A549 (cell line): Measurements from ENCODE around the gene PRR11. TPM values are rescaled to one million over a fixed set of nuclear protein-coding genes. Genes with fewer than 3 reads are reported as not detected.

Experiments used
- ATAC-seq, 2 experiments: fragments of 200-7000 bp in 1 of 2; fragments of >200 bp in 1 of 2; cut with Nextera tagmentation in 1 of 2; cut with Tn5 transposase in 1 of 2; 3 replicates each; pipeline versions ENCODE4 v1.8.0 to v1.9.1; 2018 to 2020; ENCODE audit warnings: mild to moderate bottlenecking in 1 of 2, moderate library complexity in 1 of 2
- CTCF ChIA-PET: fragments of 300-600 bp; sonication (Branson Sonifier 250); formaldehyde crosslinking; extraction: SDS; loops from one replicate; lab custom pipeline; 2021; ENCODE audit warnings: antibody characterized with exemption, inconsistent platforms; lab: Yijun Ruan, JAX
- POLR2A ChIA-PET: fragments of 350-600 bp; formaldehyde crosslinking; extraction: SDS; loops from one replicate; lab custom pipeline; 2021; ENCODE audit warnings: antibody characterized with exemption, inconsistent platforms; lab: Yijun Ruan, JAX
- DNase-seq, 2 experiments: peaks; one replicate each; pipeline versions ENCODE4 v3.0.0 to v3.0.0-alpha.2; 2011 to 2016; ENCODE audit warnings: low read depth in 1 of 2, low spot score in 1 of 2
- FAIRE-seq: peaks from 2 replicates; lab custom pipeline; 2011; peaks lifted over from hg19 to GRCh38; lab: Jason Lieb, UNC
- H3K27ac ChIP-seq, 2 experiments: fragments of >200 bp; sonication (Bioruptor Twin); formaldehyde crosslinking; 3 replicates each; pipeline ENCODE4 v1.5.1; 2016 to 2017
- H3K4me1 ChIP-seq: fragments of >200 bp; sonication (Bioruptor Twin); formaldehyde crosslinking; 3 replicates; pipeline ENCODE4 v1.6.1; 2016
- H3K4me2 ChIP-seq: fragments of >200 bp; sonication (Bioruptor Twin); formaldehyde crosslinking; 3 replicates; pipeline ENCODE4 v1.6.1; 2016
- H3K4me3 ChIP-seq: fragments of >200 bp; sonication (Bioruptor Twin); formaldehyde crosslinking; 3 replicates; pipeline ENCODE4 v1.5.1; 2016
- H3K9me3 ChIP-seq: fragments of >200 bp; sonication (Bioruptor Twin); formaldehyde crosslinking; 3 replicates; pipeline ENCODE4 v1.6.1; 2016
- ATOH8 ChIP-seq: fragments of 250-450 bp; sonication (Bioruptor Pico); IDR thresholded peaks from 2 replicates; pipeline ENCODE4 v1.5.0; 2020; ENCODE audit warnings: low read depth, mild to moderate bottlenecking, moderate library complexity
- BHLHE40 ChIP-seq: IDR thresholded peaks from 2 replicates; pipeline ENCODE4 v1.6.1; 2012; ENCODE audit warnings: low read depth, low read length, inconsistent platforms
- CBX8 ChIP-seq: fragments of 200-600 bp; sonication (generic); IDR thresholded peaks from 2 replicates; pipeline ENCODE4 v1.6.1; 2016
- FOSB ChIP-seq: fragments of 250-450 bp; sonication (Bioruptor Pico); IDR thresholded peaks from 2 replicates; pipeline ENCODE4 v1.5.0; 2020; ENCODE audit warnings: mild to moderate bottlenecking, moderate library complexity
- FOSL2 ChIP-seq, 2 experiments: fragments of 450-650 bp in 1 of 2; fragments of >200 bp in 1 of 2; sonication (Bioruptor Twin) in 1 of 2; formaldehyde crosslinking; IDR thresholded peaks; 2 replicates each; pipeline versions ENCODE4 v1.5.0 to v1.6.1; 2016 to 2020; ENCODE audit warnings: mild to moderate bottlenecking in 1 of 2, moderate library complexity in 1 of 2
- HEYL ChIP-seq: fragments of 250-450 bp; sonication (Bioruptor Pico); IDR thresholded peaks from 2 replicates; pipeline ENCODE4 v1.8.0; 2021; ENCODE audit warnings: mild to moderate bottlenecking, moderate library complexity
- HOXB5 ChIP-seq: fragments of 250-450 bp; sonication (Bioruptor Pico); IDR thresholded peaks from 2 replicates; pipeline ENCODE4 v1.5.0; 2020; ENCODE audit warnings: mild to moderate bottlenecking, moderate library complexity
- JUN ChIP-seq, 2 experiments: fragments of >200 bp; sonication (Bioruptor Twin); formaldehyde crosslinking; IDR thresholded peaks; 2 replicates in 1 of 2; 3 replicates in 1 of 2; pipeline ENCODE4 v1.6.1; 2016 to 2017
- JUNB ChIP-seq: fragments of >200 bp; sonication (Bioruptor Twin); formaldehyde crosslinking; IDR thresholded peaks from 2 replicates; pipeline ENCODE4 v1.6.1; 2016
- KDM1A ChIP-seq: fragments of 200-600 bp; sonication (generic); IDR thresholded peaks from 2 replicates; pipeline ENCODE4 v1.6.1; 2016; ENCODE audit warnings: low read depth, mild to moderate bottlenecking
- MAFK ChIP-seq: fragments of 450-650 bp; IDR thresholded peaks from 2 replicates; pipeline ENCODE4 v1.6.1; 2014; ENCODE audit not compliant: partially characterized antibody
- NPAS2 ChIP-seq: fragments of 250-450 bp; sonication (Bioruptor Pico); IDR thresholded peaks from 2 replicates; pipeline ENCODE4 v1.8.0; 2022; ENCODE audit warnings: mild to moderate bottlenecking, moderate library complexity, borderline replicate concordance
- RCOR1 ChIP-seq: fragments of 150-350 bp; IDR thresholded peaks from 2 replicates; pipeline ENCODE4 v1.6.1; 2014; ENCODE audit warnings: antibody characterized with exemption, low read length, low read depth
- USF2 ChIP-seq: fragments of 450-650 bp; IDR thresholded peaks from 2 replicates; pipeline ENCODE4 v1.6.1; 2014; ENCODE audit warnings: antibody characterized with exemption
- ZSCAN20 ChIP-seq: fragments of 250-450 bp; sonication (Bioruptor Pico); IDR thresholded peaks from 2 replicates; pipeline ENCODE4 v1.8.0; 2022; ENCODE audit warnings: mild to moderate bottlenecking, moderate library complexity
- WGBS: methylation state at CpG from one replicate; pipeline ENCODE4 v1.1.6; 2017; ENCODE audit errors: missing lambda C conversion rate; 5-methylcytosine and 5-hydroxymethylcytosine counted together
- polyA plus RNA-seq, 4 experiments: library from polyadenylated mRNA; depleted of rRNA in 3 of 4; stranded (reverse); fragments of >200 nt; fragmentation: RNase III in 1 of 4; extraction: RNeasy Plus Mini Kit Qiagen cat#74134 plus additional on column Dnase treatment in 1 of 4; gene quantifications; 2 replicates in 3 of 4; 3 replicates in 1 of 4; pipeline ENCODE4 v1.2.3, GENCODE V29; 2011 to 2017
- TF ChIP-seq, protein P1 (sequence below): fragments of 200-600 bp; sonication (generic); IDR thresholded peaks from 2 replicates; pipeline ENCODE4 v1.6.1; 2016; ENCODE audit warnings: antibody characterized with exemption, mild to moderate bottlenecking, moderate library complexity
- TF ChIP-seq, protein P2 (sequence below): fragments of 250-450 bp; sonication (Bioruptor Pico); IDR thresholded peaks from 2 replicates; pipeline ENCODE4 v1.5.0; 2021; ENCODE audit warnings: mild to moderate bottlenecking, moderate library complexity, borderline replicate concordance
- TF ChIP-seq, protein P3 (sequence below): fragments of 150-350 bp; IDR thresholded peaks from 2 replicates; pipeline ENCODE4 v1.6.1; 2014; ENCODE audit warnings: low read depth, mild to moderate bottlenecking, low read length
- TF ChIP-seq, protein P4 (sequence below): fragments of >200 bp; sonication (Bioruptor Twin); formaldehyde crosslinking; IDR thresholded peaks from 2 replicates; pipeline ENCODE4 v1.6.1; 2016
- TF ChIP-seq, protein P5 (sequence below): IDR thresholded peaks from 2 replicates; pipeline ENCODE4 v1.6.1; 2012

Gene PRR11
- polyA plus RNA-seq, 2 of the 4 experiments (the other 2 are of a cell fraction): 66.4 to 66.9 TPM

DNA sequence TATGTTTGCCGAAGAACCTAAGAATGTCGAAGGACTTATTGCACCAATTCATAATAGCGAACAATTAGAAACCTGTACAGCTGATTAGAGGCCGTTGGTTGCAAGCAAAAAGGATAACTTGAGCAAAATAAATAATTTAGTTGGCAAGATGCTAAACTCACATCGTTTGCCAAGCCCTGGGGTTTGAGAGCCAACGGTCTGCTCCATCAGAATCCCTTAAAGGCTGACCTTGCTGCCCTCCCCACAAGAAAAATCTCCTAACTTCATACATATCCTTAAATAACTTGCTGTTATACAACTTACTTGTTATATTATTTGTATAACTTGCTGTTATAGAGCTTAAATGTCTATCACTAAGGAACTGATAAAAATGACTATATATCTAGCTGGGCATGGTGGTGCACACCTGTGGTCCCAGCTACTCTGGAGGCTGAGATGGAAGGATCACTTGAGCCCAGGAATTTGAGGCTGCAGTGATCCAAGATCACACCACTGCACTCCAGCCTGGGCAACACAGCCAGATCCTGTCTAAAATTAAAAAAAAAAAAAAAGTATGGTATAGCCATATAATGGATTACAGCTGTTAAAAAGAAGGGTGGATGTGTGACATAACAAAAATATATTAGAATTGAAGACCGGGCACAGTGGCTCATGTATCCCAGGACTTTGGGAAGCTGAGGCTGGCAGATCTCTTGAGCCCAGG, 47.0 kb upstream of the PRR11 start:
- Histone ChIP-seq H3K27ac (no peak overlapping the region), H3K4me2 (peak overlapping the region; percentile 83; the same call in 1 of the 3 replicates), H3K9me3 (no peaks in the 10 kb centered on the region), H3K4me3 (no peak overlapping the region), H3K4me1 (peaks cover 19% of the 10 kb centered on the region; the same call in 2 of the 3 replicates)
- no peak for FAIRE-seq
- no peak for DNase-seq
- CTCF ChIA-PET: interaction anchor here (1.0 to 2.9 kb wide), 3 partner anchors 9 to 27 kb away, joined by 4 to 15 read pairs (median 4); no protein-coding TSS in a partner anchor
- ATAC-seq: no peak
- WGBS: 95% methylated on average over 7 of the region's 7 CpGs
- TF ChIP-seq FOSB (CRISPR knock-in tag): 0 out of 2 replicates have a peak, but pooled peaks have one; percentile 13
- TF ChIP-seq, protein P1, sequence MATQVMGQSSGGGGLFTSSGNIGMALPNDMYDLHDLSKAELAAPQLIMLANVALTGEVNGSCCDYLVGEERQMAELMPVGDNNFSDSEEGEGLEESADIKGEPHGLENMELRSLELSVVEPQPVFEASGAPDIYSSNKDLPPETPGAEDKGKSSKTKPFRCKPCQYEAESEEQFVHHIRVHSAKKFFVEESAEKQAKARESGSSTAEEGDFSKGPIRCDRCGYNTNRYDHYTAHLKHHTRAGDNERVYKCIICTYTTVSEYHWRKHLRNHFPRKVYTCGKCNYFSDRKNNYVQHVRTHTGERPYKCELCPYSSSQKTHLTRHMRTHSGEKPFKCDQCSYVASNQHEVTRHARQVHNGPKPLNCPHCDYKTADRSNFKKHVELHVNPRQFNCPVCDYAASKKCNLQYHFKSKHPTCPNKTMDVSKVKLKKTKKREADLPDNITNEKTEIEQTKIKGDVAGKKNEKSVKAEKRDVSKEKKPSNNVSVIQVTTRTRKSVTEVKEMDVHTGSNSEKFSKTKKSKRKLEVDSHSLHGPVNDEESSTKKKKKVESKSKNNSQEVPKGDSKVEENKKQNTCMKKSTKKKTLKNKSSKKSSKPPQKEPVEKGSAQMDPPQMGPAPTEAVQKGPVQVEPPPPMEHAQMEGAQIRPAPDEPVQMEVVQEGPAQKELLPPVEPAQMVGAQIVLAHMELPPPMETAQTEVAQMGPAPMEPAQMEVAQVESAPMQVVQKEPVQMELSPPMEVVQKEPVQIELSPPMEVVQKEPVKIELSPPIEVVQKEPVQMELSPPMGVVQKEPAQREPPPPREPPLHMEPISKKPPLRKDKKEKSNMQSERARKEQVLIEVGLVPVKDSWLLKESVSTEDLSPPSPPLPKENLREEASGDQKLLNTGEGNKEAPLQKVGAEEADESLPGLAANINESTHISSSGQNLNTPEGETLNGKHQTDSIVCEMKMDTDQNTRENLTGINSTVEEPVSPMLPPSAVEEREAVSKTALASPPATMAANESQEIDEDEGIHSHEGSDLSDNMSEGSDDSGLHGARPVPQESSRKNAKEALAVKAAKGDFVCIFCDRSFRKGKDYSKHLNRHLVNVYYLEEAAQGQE: no peak
- no peak for TF ChIP-seq USF2
- TF ChIP-seq, protein P2, sequence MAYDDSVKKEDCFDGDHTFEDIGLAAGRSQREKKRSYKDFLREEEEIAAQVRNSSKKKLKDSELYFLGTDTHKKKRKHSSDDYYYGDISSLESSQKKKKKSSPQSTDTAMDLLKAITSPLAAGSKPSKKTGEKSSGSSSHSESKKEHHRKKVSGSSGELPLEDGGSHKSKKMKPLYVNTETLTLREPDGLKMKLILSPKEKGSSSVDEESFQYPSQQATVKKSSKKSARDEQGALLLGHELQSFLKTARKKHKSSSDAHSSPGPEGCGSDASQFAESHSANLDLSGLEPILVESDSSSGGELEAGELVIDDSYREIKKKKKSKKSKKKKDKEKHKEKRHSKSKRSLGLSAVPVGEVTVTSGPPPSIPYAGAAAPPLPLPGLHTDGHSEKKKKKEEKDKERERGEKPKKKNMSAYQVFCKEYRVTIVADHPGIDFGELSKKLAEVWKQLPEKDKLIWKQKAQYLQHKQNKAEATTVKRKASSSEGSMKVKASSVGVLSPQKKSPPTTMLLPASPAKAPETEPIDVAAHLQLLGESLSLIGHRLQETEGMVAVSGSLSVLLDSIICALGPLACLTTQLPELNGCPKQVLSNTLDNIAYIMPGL (CRISPR knock-in tag): peak; percentile 50; the same call in 1 of the 2 replicates
- no peak for TF ChIP-seq ZSCAN20 (CRISPR knock-in tag)
- no peak for TF ChIP-seq HOXB5 (CRISPR knock-in tag)
- POLR2A ChIA-PET: no interaction called here

DNA sequence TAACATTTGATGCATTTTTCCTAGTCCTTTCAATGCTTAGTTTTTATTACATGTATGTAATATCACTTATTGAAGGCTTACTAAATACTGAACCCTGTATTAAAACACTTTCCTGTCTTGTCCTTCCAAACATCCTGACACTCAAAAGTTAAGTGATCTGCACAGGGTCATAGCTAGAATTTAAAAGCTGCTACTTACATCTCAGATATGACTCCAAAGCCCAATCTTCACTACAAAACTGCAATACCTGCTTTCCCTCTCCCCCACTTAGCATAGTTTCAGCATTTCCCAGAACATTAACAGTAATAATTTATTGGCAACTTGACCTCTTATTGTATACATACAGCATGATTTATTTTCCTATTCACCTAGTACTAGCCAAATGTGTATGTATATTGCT, 44.6 kb upstream of the PRR11 start:
- ChIA-PET POLR2A (no interaction called here), CTCF (interaction anchor here (1.0 to 3.1 kb wide), 3 partner anchors 12 to 55 kb away, joined by 3 to 13 read pairs (median 6); no protein-coding TSS in a partner anchor)
- ATAC-seq: no peak
- no peak for TF ChIP-seq FOSL2 (IDR thresholded peaks at IDR 0.05)
- TF ChIP-seq FOSL2 (CRISPR knock-in tag; IDR thresholded peaks at IDR 0.05): no peak
- no peak for TF ChIP-seq KDM1A
- no peak for TF ChIP-seq RCOR1
- no peak for TF ChIP-seq HEYL (CRISPR knock-in tag)
- no peak for TF ChIP-seq NPAS2
- TF ChIP-seq USF2: no peak
- TF ChIP-seq, protein P3, sequence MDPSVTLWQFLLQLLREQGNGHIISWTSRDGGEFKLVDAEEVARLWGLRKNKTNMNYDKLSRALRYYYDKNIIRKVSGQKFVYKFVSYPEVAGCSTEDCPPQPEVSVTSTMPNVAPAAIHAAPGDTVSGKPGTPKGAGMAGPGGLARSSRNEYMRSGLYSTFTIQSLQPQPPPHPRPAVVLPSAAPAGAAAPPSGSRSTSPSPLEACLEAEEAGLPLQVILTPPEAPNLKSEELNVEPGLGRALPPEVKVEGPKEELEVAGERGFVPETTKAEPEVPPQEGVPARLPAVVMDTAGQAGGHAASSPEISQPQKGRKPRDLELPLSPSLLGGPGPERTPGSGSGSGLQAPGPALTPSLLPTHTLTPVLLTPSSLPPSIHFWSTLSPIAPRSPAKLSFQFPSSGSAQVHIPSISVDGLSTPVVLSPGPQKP: no peak
- TF ChIP-seq JUN (IDR thresholded peaks at IDR 0.05): no peak
- TF ChIP-seq CBX8: no peak
- TF ChIP-seq, protein P4, sequence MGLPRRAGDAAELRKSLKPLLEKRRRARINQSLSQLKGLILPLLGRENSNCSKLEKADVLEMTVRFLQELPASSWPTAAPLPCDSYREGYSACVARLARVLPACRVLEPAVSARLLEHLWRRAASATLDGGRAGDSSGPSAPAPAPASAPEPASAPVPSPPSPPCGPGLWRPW: no peak
- no peak for TF ChIP-seq ATOH8
- no peak for TF ChIP-seq JUNB
- TF ChIP-seq, protein P5, sequence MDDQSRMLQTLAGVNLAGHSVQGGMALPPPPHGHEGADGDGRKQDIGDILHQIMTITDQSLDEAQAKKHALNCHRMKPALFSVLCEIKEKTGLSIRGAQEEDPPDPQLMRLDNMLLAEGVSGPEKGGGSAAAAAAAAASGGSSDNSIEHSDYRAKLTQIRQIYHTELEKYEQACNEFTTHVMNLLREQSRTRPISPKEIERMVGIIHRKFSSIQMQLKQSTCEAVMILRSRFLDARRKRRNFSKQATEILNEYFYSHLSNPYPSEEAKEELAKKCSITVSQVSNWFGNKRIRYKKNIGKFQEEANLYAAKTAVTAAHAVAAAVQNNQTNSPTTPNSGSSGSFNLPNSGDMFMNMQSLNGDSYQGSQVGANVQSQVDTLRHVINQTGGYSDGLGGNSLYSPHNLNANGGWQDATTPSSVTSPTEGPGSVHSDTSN: no peak
- TF ChIP-seq, protein P2 (CRISPR knock-in tag): no peak
- TF ChIP-seq MAFK: no peak
- no peak for TF ChIP-seq BHLHE40

More for the DNA sequence above, 44.6 kb upstream of the PRR11 start:
- Histone ChIP-seq H3K4me3 (no peak overlapping the region), H3K4me1 (peaks cover 4% of the 10 kb centered on the region; the same call in 2 of the 3 replicates), H3K27ac (no peak overlapping the region), H3K9me3 (no peaks in the 10 kb centered on the region), H3K4me2 (no peak overlapping the region)
- DNase-seq (no peak), FAIRE-seq (no peak)
